NT2/D1 (cell line): ENCODE results near the gene OR1N2.
"Not testable (repeated sequence)": the region's sequence is repeated elsewhere in the genome, so short reads cannot be mapped to it uniquely, and the experiment has no call there.

Source experiments
- DNase-seq: peaks from one replicate; pipeline ENCODE4 v3.0.0-alpha.2; 2011; ENCODE audit warnings: low read depth, low spot score
- H3K27me3 ChIP-seq: 2 replicates; pipeline ENCODE4 v1.6.0; 2011; ENCODE audit warnings: mild to moderate bottlenecking; ENCODE audit not compliant: insufficient read length, insufficient read depth
- H3K36me3 ChIP-seq: 2 replicates; pipeline ENCODE4 v1.6.1; 2011; ENCODE audit warnings: mild to moderate bottlenecking, low read length, mixed read lengths; ENCODE audit not compliant: insufficient read depth, insufficient read length
- H3K4me1 ChIP-seq: 2 replicates; pipeline ENCODE4 v1.5.1; 2011; ENCODE audit not compliant: insufficient read depth, insufficient read length
- H3K4me3 ChIP-seq: 2 replicates; pipeline ENCODE4 v1.5.1; 2011; ENCODE audit warnings: low read depth; ENCODE audit not compliant: insufficient read length
- H3K9ac ChIP-seq: 2 replicates; pipeline ENCODE4 v1.6.0; 2011; ENCODE audit warnings: low read depth; ENCODE audit not compliant: insufficient read length
- H3K9me3 ChIP-seq: 2 replicates; pipeline ENCODE4 v1.5.1; 2011; ENCODE audit warnings: mild to moderate bottlenecking, low read length; ENCODE audit not compliant: insufficient read depth
- SUZ12 ChIP-seq: IDR thresholded peaks from 2 replicates; pipeline ENCODE4 v1.6.1; 2011; ENCODE audit not compliant: insufficient read length, insufficient read depth; ENCODE audit errors: extremely low read depth
- YY1 ChIP-seq: IDR thresholded peaks from 2 replicates; pipeline ENCODE4 v1.6.1; 2011; ENCODE audit not compliant: insufficient read length, insufficient read depth
- ZNF274 ChIP-seq: IDR thresholded peaks from 2 replicates; pipeline ENCODE4 v1.6.1; 2011; ENCODE audit warnings: mild to moderate bottlenecking, low read depth, low read length

OR1N2 gene

GRCh38 chr9:122552812-122553211, at the start of gene OR1N2:
Gene OR1N2, plus strand, starts transcription at chr9:122553112. Its CDS starts 100 bp downstream, at chr9:122553212.
- DNase-seq: no peak
- TF ChIP-seq YY1: no peak
- peaks cover 2% of the 10 kb centered on the region for H3K4me1 ChIP-seq
- H3K27me3 ChIP-seq: no peaks in the 10 kb centered on the region
- H3K9me3 ChIP-seq: no peaks in the 10 kb centered on the region
- H3K9ac ChIP-seq: no peak within 1 kb of the TSS
- no peaks in the 10 kb centered on the region for H3K36me3 ChIP-seq
- H3K4me3 ChIP-seq: no peak within 1 kb of the TSS

- no peaks in the 10 kb centered on the region for H3K36me3 ChIP-seq
- DNase-seq: no peak
- no peak overlapping the region for H3K9ac ChIP-seq
- H3K4me3 ChIP-seq: no peak overlapping the region
- H3K27me3 ChIP-seq: no peaks in the 10 kb centered on the region
- no peak for TF ChIP-seq SUZ12
- no peaks in the 10 kb centered on the region for H3K9me3 ChIP-seq
- H3K4me1 ChIP-seq: no peaks in the 10 kb centered on the region
These were observed 45.9 kb upstream of the OR1N2 start for GRCh38 chr9:122506964-122507363.

GRCh38 chr9:122510502-122510901, 42.4 kb upstream of the OR1N2 start, which contains the start of gene OR1J2:
Gene OR1J2, plus strand, starts transcription at chr9:122510802. Its CDS starts 0 bp downstream, at chr9:122510802.
- H3K36me3 ChIP-seq: no peaks in the 10 kb centered on the region
- H3K27me3 ChIP-seq: peaks cover 1% of the 10 kb centered on the region
- H3K4me1 ChIP-seq: no peaks in the 10 kb centered on the region
- H3K9me3 ChIP-seq: no peaks in the 10 kb centered on the region
- no peak within 1 kb of the TSS for H3K9ac ChIP-seq
- no peak within 1 kb of the TSS for H3K4me3 ChIP-seq
- DNase-seq: no peak
- TF ChIP-seq SUZ12: no peak
- no peak for TF ChIP-seq ZNF274
- TF ChIP-seq YY1: no peak

GRCh38 chr9:122518226-122518625, 34.7 kb upstream of the OR1N2 start:
- H3K4me3 ChIP-seq: no peak overlapping the region
- no peak overlapping the region for H3K9ac ChIP-seq
- no peaks in the 10 kb centered on the region for H3K36me3 ChIP-seq
- no peaks in the 10 kb centered on the region for H3K9me3 ChIP-seq
- H3K4me1 ChIP-seq: no peaks in the 10 kb centered on the region
- DNase-seq: no peak
- TF ChIP-seq ZNF274 (no peak), YY1 (no peak), SUZ12 (no peak)
- peaks cover 9% of the 10 kb centered on the region for H3K27me3 ChIP-seq

- no peaks in the 10 kb centered on the region for H3K9me3 ChIP-seq
- peaks cover 9% of the 10 kb centered on the region for H3K27me3 ChIP-seq
- no peak within 1 kb of the TSS for H3K9ac ChIP-seq
- no peak for DNase-seq
- no peaks in the 10 kb centered on the region for H3K4me1 ChIP-seq
- H3K36me3 ChIP-seq: no peaks in the 10 kb centered on the region
- no peak within 1 kb of the TSS for H3K4me3 ChIP-seq
- TF ChIP-seq SUZ12 (no peak), ZNF274 (no peak), YY1 (no peak)
These were observed 34.1 kb upstream of the OR1N2 start, which contains the start of gene OR1J4 for GRCh38 chr9:122518841-122519240. Gene OR1J4, plus strand, starts transcription at chr9:122519141. Its CDS starts 0 bp downstream, at chr9:122519141.

- TF ChIP-seq ZNF274 (no peak), YY1 (no peak), SUZ12 (no peak)
- Histone ChIP-seq H3K9ac (no peak overlapping the region), H3K27me3 (peaks cover 9% of the 10 kb centered on the region), H3K4me1 (no peaks in the 10 kb centered on the region), H3K9me3 (no peaks in the 10 kb centered on the region), H3K36me3 (no peaks in the 10 kb centered on the region), H3K4me3 (no peak overlapping the region)
- DNase-seq: no peak
These were observed 33.5 kb upstream of the OR1N2 start for GRCh38 chr9:122519376-122519775.

- no peaks in the 10 kb centered on the region for H3K27me3 ChIP-seq
- no peak overlapping the region for H3K9ac ChIP-seq
- DNase-seq: no peak
- TF ChIP-seq ZNF274 (no peak), SUZ12 (no peak), YY1 (no peak)
- no peaks in the 10 kb centered on the region for H3K4me1 ChIP-seq
- no peak overlapping the region for H3K4me3 ChIP-seq
- no peaks in the 10 kb centered on the region for H3K36me3 ChIP-seq
- H3K9me3 ChIP-seq: no peaks in the 10 kb centered on the region
These were observed 26.3 kb upstream of the OR1N2 start for GRCh38 chr9:122526602-122527001.

- Histone ChIP-seq H3K4me1 (no peaks in the 10 kb centered on the region), H3K4me3 (no peak within 1 kb of the TSS), H3K27me3 (no peaks in the 10 kb centered on the region), H3K9ac (no peak within 1 kb of the TSS), H3K9me3 (no peaks in the 10 kb centered on the region), H3K36me3 (no peaks in the 10 kb centered on the region)
- no peak for TF ChIP-seq SUZ12
- no peak for TF ChIP-seq YY1
- no peak for TF ChIP-seq ZNF274
- no peak for DNase-seq
These were observed 25.7 kb upstream of the OR1N2 start, which contains the start of gene OR1N1 for GRCh38 chr9:122527193-122527592. Gene OR1N1, minus strand, starts transcription at chr9:122527293. Its CDS starts 0 bp downstream, at chr9:122527293.

GRCh38 chr9:122531157-122531556, 21.8 kb upstream of the OR1N2 start:
- H3K4me1 ChIP-seq, H3K9me3 ChIP-seq, H3K4me3 ChIP-seq, DNase-seq, H3K9ac ChIP-seq, H3K36me3 ChIP-seq, H3K27me3 ChIP-seq: not testable (repeated sequence)
